K562 (cell line): Measurements from ENCODE around the gene SPOCD1. TPM values are rescaled to one million over a fixed set of nuclear protein-coding genes. Genes with fewer than 3 reads are reported as not detected.

Experiments used
- CTBP1 ChIP-seq: fragments of 450-650 bp; IDR thresholded peaks from 2 replicates; pipeline ENCODE4 v1.6.1; 2016; ENCODE audit warnings: borderline replicate concordance
- DPF2 ChIP-seq: fragments of 450-650 bp; IDR thresholded peaks from 2 replicates; pipeline ENCODE4 v1.6.1; 2016
- ESRRB ChIP-seq: fragments of 250-450 bp; sonication (Bioruptor Pico); IDR thresholded peaks from 2 replicates; pipeline ENCODE4 v1.5.0; 2020; ENCODE audit warnings: mild to moderate bottlenecking, moderate library complexity, borderline replicate concordance
- FOS ChIP-seq: IDR thresholded peaks from 3 replicates; pipeline ENCODE4 v1.6.1; 2011; ENCODE audit not compliant: insufficient read length; ENCODE audit errors: extremely low read depth
- FOXP1 ChIP-seq: sonication (generic); formaldehyde crosslinking; IDR thresholded peaks from 2 replicates; pipeline ENCODE4 v1.8.0; 2022; ENCODE audit warnings: mild to moderate bottlenecking, missing genetic modification reagents
- GABPB2 ChIP-seq: fragments of 250-450 bp; sonication (Bioruptor Pico); conservative IDR thresholded peaks from 2 replicates; pipeline ENCODE4 v1.5.1; 2021; ENCODE audit warnings: mild to moderate bottlenecking
- GTF2E2 ChIP-seq: fragments of 200-800 bp; sonication (Bioruptor generic); IDR thresholded peaks from 2 replicates; pipeline ENCODE4 v1.6.1; 2016; ENCODE audit warnings: missing genetic modification characterization, missing compliant biosample characterization
- JUN ChIP-seq, 2 experiments: sonication (generic) in 1 of 2; formaldehyde crosslinking in 1 of 2; IDR thresholded peaks; 2 replicates each; pipeline versions ENCODE4 v1.6.1 to v1.8.0; 2012 to 2022; ENCODE audit warnings: borderline replicate concordance in 2 of 2, mild to moderate bottlenecking in 2 of 2, improper control_type of control experiment in 1 of 2, low read depth in 1 of 2, low read length in 1 of 2, missing genetic modification reagents in 1 of 2
- L3MBTL2 ChIP-seq: fragments of 450-650 bp; IDR thresholded peaks from 2 replicates; pipeline ENCODE4 v1.6.1; 2016; ENCODE audit warnings: mild to moderate bottlenecking, moderate library complexity
- MAZ ChIP-seq, 2 experiments: fragments of 450-650 bp in 1 of 2; sonication (generic) in 1 of 2; formaldehyde crosslinking; IDR thresholded peaks in 1 of 2; conservative IDR thresholded peaks in 1 of 2; 2 replicates each; pipeline versions ENCODE4 v1.4.0 to v1.5.0; 2020; ENCODE audit warnings: mild to moderate bottlenecking in 1 of 2, missing genetic modification reagents in 1 of 2
- MYC ChIP-seq, 2 experiments: fragments of 250-450 bp in 1 of 2; sonication (Bioruptor Pico) in 1 of 2; IDR thresholded peaks; 2 replicates each; pipeline versions ENCODE4 v1.5.1 to v1.6.1; 2012 to 2021; ENCODE audit warnings: low read depth in 2 of 2, borderline replicate concordance in 1 of 2, improper control_type of control experiment in 1 of 2, low read length in 1 of 2, mild to moderate bottlenecking in 1 of 2, moderate library complexity in 1 of 2
- NRF1 ChIP-seq, 2 experiments: fragments of 450-650 bp; IDR thresholded peaks in 1 of 2; conservative IDR thresholded peaks in 1 of 2; 2 replicates each; pipeline ENCODE4 v1.6.1; 2014; ENCODE audit warnings: mild to moderate bottlenecking in 2 of 2
- RCOR1 ChIP-seq, 2 experiments: IDR thresholded peaks; 2 replicates each; pipeline ENCODE4 v1.6.1; 2012; ENCODE audit warnings: low read depth in 2 of 2, low read length in 2 of 2, borderline replicate concordance in 1 of 2, improper control_type of control experiment in 1 of 2
- SIN3B ChIP-seq: fragments of 450-650 bp; IDR thresholded peaks from 2 replicates; pipeline ENCODE4 v1.6.1; 2017; ENCODE audit warnings: low read depth, mild to moderate bottlenecking, moderate library complexity
- SMARCA4 ChIP-seq: fragments of 450-650 bp; IDR thresholded peaks from 2 replicates; pipeline ENCODE4 v1.6.1; 2016
- SNRNP70 ChIP-seq: fragments of 200-400 bp; formaldehyde crosslinking; optimal IDR thresholded peaks from 2 replicates; pipeline ENCODE3; 2017; ENCODE audit warnings: low read depth, low read length
- SRF ChIP-seq, 2 experiments: fragments of 250-450, 450-650 bp in 1 of 2; sonication (Bioruptor Pico) in 1 of 2; sonication (generic) in 1 of 2; formaldehyde crosslinking; IDR thresholded peaks; 2 replicates each; pipeline versions ENCODE4 v1.5.0 to v1.5.1; 2020 to 2022; ENCODE audit warnings: mild to moderate bottlenecking in 1 of 2, missing genetic modification reagents in 1 of 2
- THRAP3 ChIP-seq: fragments of 450-650 bp; IDR thresholded peaks from 2 replicates; pipeline ENCODE4 v1.6.1; 2016; ENCODE audit warnings: mild to moderate bottlenecking, inconsistent platforms, borderline replicate concordance
- YY1 ChIP-seq, 3 experiments: IDR thresholded peaks; 2 replicates each; pipeline ENCODE4 v1.6.1; 2011; ENCODE audit warnings: low read length in 2 of 3, mild to moderate bottlenecking in 2 of 3, moderate library complexity in 2 of 3, borderline replicate concordance in 1 of 3, control low read depth in 1 of 3, low read depth in 1 of 3; ENCODE audit not compliant: insufficient read depth in 3 of 3, insufficient replicate concordance in 2 of 3, control insufficient read depth in 1 of 3, insufficient read length in 1 of 3; ENCODE audit errors: extremely low read depth in 1 of 3
- ZNF121 ChIP-seq: sonication (generic); formaldehyde crosslinking; conservative IDR thresholded peaks from 2 replicates; pipeline ENCODE4 v1.8.0; 2022; ENCODE audit warnings: missing genetic modification reagents
- ZNF146 ChIP-seq: IDR thresholded peaks from one replicate; pipeline ENCODE4 v1.6.1; 2018; ENCODE audit warnings: missing compliant biosample characterization; ENCODE audit not compliant: unreplicated experiment
- ZNF263 ChIP-seq: sonication (generic); formaldehyde crosslinking; IDR thresholded peaks from 2 replicates; pipeline ENCODE4 v1.8.0; 2022; ENCODE audit warnings: mild to moderate bottlenecking, missing genetic modification reagents, borderline replicate concordance
- polyA plus RNA-seq, 8 experiments: library from polyadenylated mRNA; depleted of rRNA in 4 of 8; stranded (reverse) in 5 of 8; unstranded in 3 of 8; fragments of >200 nt; fragmentation: Nextera tagmentation in 2 of 8; fragmentation: Illumina TruSeq in 1 of 8; extraction: Ambion mirVana in 2 of 8; extraction: Trizol in 1 of 8; gene quantifications; 2 replicates each; pipeline versions ENCODE4 v1.2.1 to v1.2.3, GENCODE V29; 2011 to 2014; ENCODE audit warnings: inconsistent platforms in 1 of 8, missing spikeins in 1 of 8
- total RNA-seq, 7 experiments: library from RNA; depleted of rRNA in 6 of 7; stranded (reverse); fragments of >200 nt in 6 of 7; fragmentation: Illumina TruSeq in 2 of 7; extraction: Trizol in 2 of 7; gene quantifications; 2 replicates each; pipeline versions ENCODE4 v1.2.1 to v1.2.3, GENCODE V29; 2011 to 2021; ENCODE audit warnings: low replicate concordance in 1 of 7
- TF ChIP-seq, protein P1 (sequence below): sonication (generic); formaldehyde crosslinking; IDR thresholded peaks from 2 replicates; pipeline ENCODE4 v1.8.1; 2023; ENCODE audit warnings: mild to moderate bottlenecking, missing genetic modification reagents

The SPOCD1 gene
- total and polyA plus RNA-seq, 9 of the 15 experiments (the other 6 are each of a cell fraction or from before 2014, with no cell fraction given): 0.03 to 0.71 (median 0.26) TPM; not detected in 1

DNA sequence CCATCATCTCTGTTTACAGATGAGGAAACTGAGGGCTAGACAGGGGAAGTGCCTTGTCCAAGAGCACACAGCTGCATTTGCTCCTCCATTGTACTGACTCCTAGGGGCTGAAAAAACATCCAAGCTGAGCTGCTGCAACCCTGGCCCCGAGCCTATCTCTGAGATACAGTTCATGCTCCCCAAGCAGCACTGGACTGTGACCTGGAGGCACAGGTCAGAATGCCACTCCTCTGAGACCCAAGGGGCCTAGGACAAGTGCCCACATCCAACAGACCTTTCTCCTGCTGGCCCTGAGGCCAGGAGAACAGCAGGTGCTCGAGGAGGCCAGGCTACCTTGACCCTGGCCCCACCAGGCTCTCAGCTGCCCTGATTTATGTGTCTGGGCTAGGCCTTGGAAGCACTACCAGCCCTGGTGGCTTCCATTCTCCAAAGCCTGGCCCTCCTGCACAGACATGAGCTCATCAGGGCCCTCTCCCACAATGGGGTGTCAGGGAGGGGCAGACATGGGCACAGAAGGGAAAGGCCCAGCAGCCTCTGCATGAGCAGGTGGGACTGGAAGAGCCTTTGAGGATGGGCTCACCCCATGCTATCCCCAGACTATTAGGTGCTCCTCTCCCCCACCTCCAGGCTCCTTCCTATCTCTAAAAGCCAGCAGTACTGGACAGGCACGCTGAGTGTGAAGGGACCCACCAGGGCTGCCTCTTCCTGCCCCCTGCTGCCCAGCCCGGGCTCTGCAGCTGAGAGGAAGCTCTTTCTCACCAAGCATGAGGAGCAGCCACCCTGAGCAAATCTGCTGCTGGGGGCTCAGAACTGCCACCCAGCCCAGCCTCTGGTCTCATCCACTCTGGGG is 70.5 kb downstream of the SPOCD1 start (continued):
- TF ChIP-seq NRF1 (conservative IDR thresholded peaks at IDR 0.05 in 1 of 2, IDR thresholded peaks at IDR 0.05 in 1 of 2): peak in 1 of 2 experiments; percentile 34; a peak in 1 of 4 replicates
- peak; percentile 72; the same call in 1 of the 2 replicates for TF ChIP-seq FOXP1 (CRISPR knock-in tag)
- TF ChIP-seq YY1 (IDR thresholded peaks at IDR 0.05; ENCODE audit: borderline replicate concordance in 1 of 3, control insufficient read depth in 1 of 3, extremely low read depth in 1 of 3, insufficient read depth in 3 of 3, insufficient read length in 1 of 3, insufficient replicate concordance in 2 of 3, low read depth in 1 of 3, low read length in 2 of 3): peak in 1 of 3 experiments; percentile 20
- TF ChIP-seq ESRRB (CRISPR knock-in tag): no peak
- 0 out of 2 replicates have a peak, but pooled peaks have one; percentile 40 for TF ChIP-seq DPF2
- TF ChIP-seq SMARCA4: no peak
- no peak for TF ChIP-seq SNRNP70
- TF ChIP-seq CTBP1: peak; percentile 50; the same call in 1 of the 2 replicates
- no peak for TF ChIP-seq FOS
- peak in 1 of 2 experiments; percentile 69; a peak in 1 of 4 replicates for TF ChIP-seq RCOR1 (IDR thresholded peaks at IDR 0.05; ENCODE audit: borderline replicate concordance in 1 of 2, low read depth in 2 of 2, low read length in 2 of 2)
- peak in 1 of 2 experiments; percentile 58; a peak in 1 of 4 replicates for TF ChIP-seq SRF (CRISPR knock-in tag; IDR thresholded peaks at IDR 0.05)
- no peak for TF ChIP-seq JUN (IDR thresholded peaks at IDR 0.05; ENCODE audit: borderline replicate concordance, low read depth, low read length)
- 0 out of 2 replicates have a peak, but pooled peaks have one; percentile 20 for TF ChIP-seq JUN (CRISPR knock-in tag; IDR thresholded peaks at IDR 0.05; ENCODE audit: borderline replicate concordance)
- TF ChIP-seq, protein P1, sequence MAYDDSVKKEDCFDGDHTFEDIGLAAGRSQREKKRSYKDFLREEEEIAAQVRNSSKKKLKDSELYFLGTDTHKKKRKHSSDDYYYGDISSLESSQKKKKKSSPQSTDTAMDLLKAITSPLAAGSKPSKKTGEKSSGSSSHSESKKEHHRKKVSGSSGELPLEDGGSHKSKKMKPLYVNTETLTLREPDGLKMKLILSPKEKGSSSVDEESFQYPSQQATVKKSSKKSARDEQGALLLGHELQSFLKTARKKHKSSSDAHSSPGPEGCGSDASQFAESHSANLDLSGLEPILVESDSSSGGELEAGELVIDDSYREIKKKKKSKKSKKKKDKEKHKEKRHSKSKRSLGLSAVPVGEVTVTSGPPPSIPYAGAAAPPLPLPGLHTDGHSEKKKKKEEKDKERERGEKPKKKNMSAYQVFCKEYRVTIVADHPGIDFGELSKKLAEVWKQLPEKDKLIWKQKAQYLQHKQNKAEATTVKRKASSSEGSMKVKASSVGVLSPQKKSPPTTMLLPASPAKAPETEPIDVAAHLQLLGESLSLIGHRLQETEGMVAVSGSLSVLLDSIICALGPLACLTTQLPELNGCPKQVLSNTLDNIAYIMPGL: no peak
- no peak for TF ChIP-seq SIN3B
- TF ChIP-seq MYC (IDR thresholded peaks at IDR 0.05; ENCODE audit: low read depth, low read length): peak; percentile 71
- no peak for TF ChIP-seq MYC (CRISPR knock-in tag; IDR thresholded peaks at IDR 0.05; ENCODE audit: borderline replicate concordance, low read depth)
- no peak for TF ChIP-seq ZNF146 (CRISPR knock-in tag)
- peak; percentile 71; the same call in 1 of the 2 replicates for TF ChIP-seq ZNF263 (CRISPR knock-in tag)
- no peak for TF ChIP-seq GABPB2 (CRISPR knock-in tag)
- no peak; a peak in 1 of 4 replicates for TF ChIP-seq MAZ (CRISPR knock-in tag; conservative IDR thresholded peaks at IDR 0.05 in 1 of 2, IDR thresholded peaks at IDR 0.05 in 1 of 2)
- no peak for TF ChIP-seq ZNF121
- no peak for TF ChIP-seq THRAP3
- peak; percentile 38; the same call in 1 of the 2 replicates for TF ChIP-seq L3MBTL2
- no peak for TF ChIP-seq GTF2E2 (tag)
